ENCODE data around the gene KDM4B.
"Not testable (repeated sequence)": the region's sequence is repeated elsewhere in the genome, so short reads cannot be mapped to it uniquely, and the experiment has no call there.

Gene KDM4B

GRCh38 chr19:5186293-5187050, 217.6 kb downstream of the KDM4B start:
- DNase-seq, result no peak

- no peak for DNase-seq
Observed at GRCh38 chr19:5188548-5189317, 219.8 kb downstream of the KDM4B start.

DNA sequence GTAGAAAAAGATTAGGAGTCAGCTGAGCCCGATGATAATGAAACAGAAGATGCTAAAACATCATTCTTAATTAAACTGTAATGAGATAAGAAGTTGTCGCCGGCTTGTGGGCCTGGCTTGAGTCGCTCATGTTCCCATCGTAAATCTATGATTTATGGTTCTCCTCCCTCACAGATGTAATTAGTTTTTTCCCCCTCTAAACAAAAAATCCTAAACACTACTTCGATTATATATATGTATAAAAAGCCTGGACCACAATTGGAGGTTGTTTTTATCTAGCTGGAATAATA, 220.3 kb downstream of the KDM4B start:
- no peak for DNase-seq

DNA sequence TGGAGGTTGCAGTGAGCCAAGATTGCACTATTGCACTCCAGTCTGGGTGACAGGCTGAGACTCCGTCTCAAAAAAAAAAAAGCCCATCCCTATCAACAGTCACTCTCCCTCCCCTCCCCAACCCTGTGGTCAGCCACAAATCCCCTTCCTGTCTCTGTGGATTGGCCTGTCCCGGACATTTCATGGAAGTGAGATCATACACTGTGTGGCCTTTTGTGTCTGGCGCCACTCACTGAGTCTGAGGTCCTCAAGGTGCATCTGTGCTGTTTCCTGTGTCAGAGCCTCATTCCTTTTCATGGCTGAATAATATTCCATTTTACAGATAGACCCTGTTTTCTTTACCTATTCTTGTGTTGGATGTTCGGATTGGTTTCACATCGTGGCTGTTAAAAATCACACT, 222.2 kb downstream of the KDM4B start:
- no peak for DNase-seq

DNA sequence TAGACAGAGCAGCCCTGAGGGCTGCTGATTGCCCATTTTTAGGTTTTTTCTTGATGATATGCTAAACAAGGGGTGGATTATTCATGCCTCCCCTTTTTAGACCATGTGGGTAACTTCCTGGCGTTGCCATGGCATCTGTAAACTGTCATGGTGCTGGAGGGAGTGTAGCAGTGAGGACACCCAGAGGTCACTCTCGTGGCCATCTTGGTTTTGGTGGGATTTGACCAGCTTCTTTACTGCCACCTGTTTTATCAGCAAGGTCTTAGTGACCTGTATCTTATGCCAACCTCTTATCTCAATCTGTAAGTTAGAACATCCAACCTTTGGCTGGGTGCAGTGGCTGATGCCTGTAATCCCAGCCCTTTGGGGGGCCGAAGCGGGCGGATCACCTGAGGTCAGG, 223.7 kb downstream of the KDM4B start:
- no peak for DNase-seq

- no peak for DNase-seq
Observed at GRCh38 chr19:5193192-5193591, 224.3 kb downstream of the KDM4B start.

DNA sequence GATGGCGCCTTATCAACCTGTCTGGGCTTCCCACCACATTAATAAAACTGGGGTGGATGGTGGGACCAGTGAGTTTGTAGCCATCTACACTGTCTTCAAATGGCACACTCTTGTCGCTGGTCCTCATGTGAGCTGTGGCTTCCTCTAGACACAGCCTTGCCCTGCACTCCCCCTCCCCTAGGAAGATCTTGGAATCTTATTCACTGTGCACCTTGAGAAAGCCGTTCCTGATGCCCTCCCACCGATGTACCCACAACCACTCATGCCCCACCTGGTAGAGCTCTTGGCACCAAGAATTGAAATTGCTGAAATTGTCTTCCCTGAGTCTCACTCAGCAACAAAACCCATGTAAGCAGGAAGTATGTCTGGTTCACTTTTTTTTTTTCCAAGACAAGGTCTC, 225.7 kb downstream of the KDM4B start:
- DNase-seq, result no peak

DNA sequence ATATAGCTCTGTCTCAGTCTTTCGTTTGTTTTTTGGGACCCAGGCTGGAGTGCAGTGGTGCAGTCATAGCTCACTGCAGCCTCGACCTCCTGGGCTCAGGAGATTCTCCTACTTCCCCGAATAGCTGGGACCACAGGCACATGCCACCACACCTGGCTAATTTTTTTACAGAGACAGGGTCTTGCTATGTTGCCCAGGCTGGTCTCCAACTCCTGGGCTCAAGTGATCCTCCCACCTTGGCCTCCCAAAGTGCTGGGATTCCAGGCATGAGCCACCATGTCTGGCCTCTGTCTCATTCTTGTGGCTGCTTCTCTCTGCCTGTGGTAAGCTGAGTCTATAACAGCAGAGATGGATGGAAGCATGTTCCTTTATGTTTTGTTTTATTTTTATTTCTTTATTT, 226.7 kb downstream of the KDM4B start:
- DNase-seq, result not testable (repeated sequence)

GRCh38 chr19:5196832-5197231, 227.9 kb downstream of the KDM4B start:
- no peak for DNase-seq

GRCh38 chr19:5200844-5201243, 231.9 kb downstream of the KDM4B start:
- no peak for DNase-seq

DNA sequence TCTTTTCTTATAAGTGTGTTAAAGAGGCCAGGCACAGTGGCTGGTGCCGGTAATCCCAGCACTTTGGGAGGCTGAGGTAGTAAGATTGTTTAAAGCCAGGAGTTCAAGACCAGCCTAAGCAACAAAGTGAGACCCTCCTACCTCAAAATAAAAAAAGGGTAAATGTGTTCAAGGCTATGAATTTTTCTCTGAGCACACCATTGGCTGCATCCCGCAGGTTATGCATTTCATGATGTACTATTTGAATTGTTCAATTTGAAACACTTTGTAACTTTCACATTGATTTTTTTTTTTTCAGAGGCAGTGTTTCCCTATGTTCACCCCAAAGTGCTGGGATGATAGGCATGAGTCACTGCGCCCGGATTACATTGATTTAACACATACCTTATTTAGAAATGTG, 233.6 kb downstream of the KDM4B start:
- DNase-seq, result no peak
